Liver (tissue), 9 donors: Measurements from ENCODE around the gene FBXO28. TPM values are rescaled to one million over a fixed set of nuclear protein-coding genes. Genes with fewer than 3 reads are reported as not detected.

Source experiments
- DNase-seq: peaks from one replicate; pipeline ENCODE4 v3.0.0-alpha.2; 2017; ENCODE audit warnings: low spot score
- H3K27ac ChIP-seq, 2 donors: one replicate each; pipeline ENCODE4 v1.7.0; 2013; ENCODE audit warnings: inconsistent platforms in 2 of 2, low read length in 2 of 2, control low read depth in 1 of 2, low read depth in 1 of 2, mild to moderate bottlenecking in 1 of 2
- H3K27me3 ChIP-seq, 4 donors: one replicate each; pipeline versions ENCODE4 v1.6.1 to v1.7.0; 2013; ENCODE audit warnings: low read length in 3 of 4, inconsistent platforms in 1 of 4, mild to moderate bottlenecking in 1 of 4, moderate library complexity in 1 of 4; ENCODE audit not compliant: control insufficient read depth in 4 of 4, insufficient read depth in 4 of 4
- H3K36me3 ChIP-seq, 4 donors: one replicate each; pipeline versions ENCODE4 v1.6.1 to v1.7.0; 2013; ENCODE audit warnings: low read length in 3 of 4, mild to moderate bottlenecking in 3 of 4, low read depth in 1 of 4, moderate library complexity in 1 of 4; ENCODE audit not compliant: control insufficient read depth in 4 of 4, insufficient read depth in 3 of 4
- H3K4me1 ChIP-seq, 4 donors: one replicate each; pipeline versions ENCODE4 v1.6.1 to v1.7.0; 2013; ENCODE audit warnings: low read length in 3 of 4, mild to moderate bottlenecking in 3 of 4, moderate library complexity in 1 of 4; ENCODE audit not compliant: control insufficient read depth in 4 of 4, insufficient read depth in 4 of 4
- H3K4me3 ChIP-seq, 3 donors: one replicate each; pipeline versions ENCODE4 v1.6.1 to v1.7.0; 2013; ENCODE audit warnings: low read length in 3 of 3, control low read depth in 1 of 3, low read depth in 1 of 3, mild to moderate bottlenecking in 1 of 3
- H3K9ac ChIP-seq, 2 donors: one replicate each; pipeline ENCODE4 v1.7.0; 2013; ENCODE audit warnings: low read length in 2 of 2, mild to moderate bottlenecking in 2 of 2, moderate library complexity in 2 of 2, control low read depth in 1 of 2, low read depth in 1 of 2
- H3K9me3 ChIP-seq, 4 donors: one replicate each; pipeline versions ENCODE4 v1.6.1 to v1.7.0; 2013; ENCODE audit warnings: low read length in 3 of 4; ENCODE audit not compliant: control insufficient read depth in 4 of 4
- EGR1 ChIP-seq, 2 donors: IDR thresholded peaks; 2 replicates each; pipeline ENCODE4 v1.6.1; 2016 to 2018; ENCODE audit warnings: antibody characterized with exemption in 2 of 2, low read depth in 2 of 2
- FOXA1 ChIP-seq: IDR thresholded peaks from 2 replicates; pipeline ENCODE4 v1.6.1; 2016; ENCODE audit warnings: antibody characterized with exemption
- FOXA2 ChIP-seq: IDR thresholded peaks from 2 replicates; pipeline ENCODE4 v1.6.1; 2016; ENCODE audit warnings: antibody characterized with exemption
- GABPA ChIP-seq, 2 donors: IDR thresholded peaks in 1 of 2; conservative IDR thresholded peaks in 1 of 2; 2 replicates each; pipeline ENCODE4 v1.6.1; 2016; ENCODE audit warnings: antibody characterized with exemption in 2 of 2, mild to moderate bottlenecking in 1 of 2, moderate library complexity in 1 of 2
- HNF4A ChIP-seq, 2 donors: conservative IDR thresholded peaks; 2 replicates each; pipeline ENCODE4 v1.6.1; 2016; ENCODE audit warnings: antibody characterized with exemption in 2 of 2, mild to moderate bottlenecking in 2 of 2
- HNF4G ChIP-seq: IDR thresholded peaks from 2 replicates; pipeline ENCODE4 v1.6.1; 2016; ENCODE audit warnings: antibody characterized with exemption
- JUND ChIP-seq, 2 donors: IDR thresholded peaks; 2 replicates each; pipeline ENCODE4 v1.6.1; 2016; ENCODE audit warnings: antibody characterized with exemption in 2 of 2
- NR2F2 ChIP-seq: IDR thresholded peaks from 2 replicates; pipeline ENCODE4 v1.6.1; 2016; ENCODE audit warnings: antibody characterized with exemption
- RAD21 ChIP-seq, 2 donors: IDR thresholded peaks; 2 replicates each; pipeline ENCODE4 v1.6.1; 2016; ENCODE audit warnings: antibody characterized with exemption in 2 of 2, mild to moderate bottlenecking in 2 of 2
- RXRA ChIP-seq, 2 donors: IDR thresholded peaks; 2 replicates each; pipeline ENCODE4 v1.6.1; 2017 to 2018; ENCODE audit warnings: antibody characterized with exemption in 2 of 2, mild to moderate bottlenecking in 1 of 2
- SP1 ChIP-seq: IDR thresholded peaks from 2 replicates; pipeline ENCODE4 v1.6.1; 2018; ENCODE audit warnings: antibody characterized with exemption, mild to moderate bottlenecking
- TAF1 ChIP-seq: conservative IDR thresholded peaks from 2 replicates; pipeline ENCODE4 v1.6.1; 2016; ENCODE audit warnings: antibody characterized with exemption, mild to moderate bottlenecking
- YY1 ChIP-seq: IDR thresholded peaks from 2 replicates; pipeline ENCODE4 v1.6.1; 2016; ENCODE audit warnings: antibody characterized with exemption, mild to moderate bottlenecking
- WGBS: extraction: QIAGEN DNeasy Blood & Tissue Kit; methylation state at CpG from one replicate; pipeline ENCODE4 v1.1.7; 2013; 5-methylcytosine and 5-hydroxymethylcytosine counted together
- polyA plus RNA-seq, 2 donors: library from polyadenylated mRNA; stranded (reverse) in 1 of 2; unstranded in 1 of 2; fragments of 200-250 nt in 1 of 2; fragments of >200 nt in 1 of 2; fragmentation: Nextera tagmentation in 1 of 2; extraction: Ambion mirVana in 1 of 2; gene quantifications; one replicate each; pipeline versions ENCODE4 v1.2.1 to v1.2.3, GENCODE V29; 2013 to 2015
- total RNA-seq, 2 donors: library from RNA; depleted of rRNA; stranded (reverse); fragments of >200 nt; gene quantifications; one replicate each; pipeline ENCODE4 v1.2.3, GENCODE V29; 2014
- TF ChIP-seq, protein P1 (sequence below): IDR thresholded peaks from 2 replicates; pipeline ENCODE4 v1.6.1; 2016; ENCODE audit warnings: antibody characterized with exemption, mild to moderate bottlenecking
- TF ChIP-seq, protein P2 (sequence below): IDR thresholded peaks from 2 replicates; pipeline ENCODE4 v1.6.1; 2016; ENCODE audit warnings: antibody characterized with exemption
- TF ChIP-seq, protein P3 (sequence below): IDR thresholded peaks from 2 replicates; pipeline ENCODE4 v1.6.1; 2016; ENCODE audit warnings: antibody characterized with exemption
- TF ChIP-seq, protein P4 (sequence below): fragments of 150-350 bp; IDR thresholded peaks from 2 replicates; pipeline ENCODE4 v1.5.1; 2017; ENCODE audit warnings: improper control_type of control experiment, low read depth, low read length; ENCODE audit not compliant: missing input control
- TF ChIP-seq, protein P5 (sequence below): IDR thresholded peaks from 2 replicates; pipeline ENCODE4 v1.6.1; 2016; ENCODE audit warnings: antibody characterized with exemption
- donor health status: healthy.
- donor health status: healthy.
- donor health status: healthy.
- donor health status: healthy.
- donor health status: healthy.

FBXO28 gene
- total and polyA plus RNA-seq, 4 donors, result 6.7 to 23.1 (median 13.1) TPM

DNA sequence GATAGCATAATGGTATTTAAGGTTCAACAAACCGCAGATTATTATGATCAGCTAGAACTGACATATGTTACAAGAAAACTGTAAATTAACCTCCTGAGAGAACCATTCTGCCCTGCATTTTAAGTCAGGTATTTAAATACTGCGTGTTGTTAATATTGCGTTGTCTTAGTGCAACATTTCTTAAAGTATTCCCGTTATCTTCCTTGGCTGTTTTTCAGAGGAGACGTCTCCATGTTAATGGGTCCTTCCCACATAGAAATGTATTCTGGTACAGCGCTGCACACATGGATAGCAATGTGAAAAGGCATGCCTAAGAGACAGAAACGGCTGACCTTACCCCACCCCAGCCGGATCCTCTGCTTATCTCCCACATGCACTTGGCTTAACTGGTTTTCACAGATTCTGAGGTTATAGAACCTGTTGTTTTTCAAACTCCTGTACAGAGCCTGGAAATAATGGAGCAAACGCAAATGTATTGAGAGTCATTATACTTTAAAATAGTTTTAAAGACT, 46.3 kb downstream of the FBXO28 start:
- Histone ChIP-seq H3K4me1 (no peaks in the 10 kb centered on the region), H3K36me3 (peaks cover 0 to 42% (median 33%) of the 10 kb centered on the region in 4 donors), H3K27me3 (no peaks in the 10 kb centered on the region), H3K9me3 (no peaks in the 10 kb centered on the region), H3K9ac (no peak overlapping the region), H3K27ac (no peak overlapping the region), H3K4me3 (no peak overlapping the region)
- 94% methylated on average over 9 of the region's 9 CpGs for WGBS
- peak; percentile 69 for DNase-seq
- TF ChIP-seq FOXA1, result no peak
- TF ChIP-seq NR2F2, result no peak
- TF ChIP-seq, protein P1, sequence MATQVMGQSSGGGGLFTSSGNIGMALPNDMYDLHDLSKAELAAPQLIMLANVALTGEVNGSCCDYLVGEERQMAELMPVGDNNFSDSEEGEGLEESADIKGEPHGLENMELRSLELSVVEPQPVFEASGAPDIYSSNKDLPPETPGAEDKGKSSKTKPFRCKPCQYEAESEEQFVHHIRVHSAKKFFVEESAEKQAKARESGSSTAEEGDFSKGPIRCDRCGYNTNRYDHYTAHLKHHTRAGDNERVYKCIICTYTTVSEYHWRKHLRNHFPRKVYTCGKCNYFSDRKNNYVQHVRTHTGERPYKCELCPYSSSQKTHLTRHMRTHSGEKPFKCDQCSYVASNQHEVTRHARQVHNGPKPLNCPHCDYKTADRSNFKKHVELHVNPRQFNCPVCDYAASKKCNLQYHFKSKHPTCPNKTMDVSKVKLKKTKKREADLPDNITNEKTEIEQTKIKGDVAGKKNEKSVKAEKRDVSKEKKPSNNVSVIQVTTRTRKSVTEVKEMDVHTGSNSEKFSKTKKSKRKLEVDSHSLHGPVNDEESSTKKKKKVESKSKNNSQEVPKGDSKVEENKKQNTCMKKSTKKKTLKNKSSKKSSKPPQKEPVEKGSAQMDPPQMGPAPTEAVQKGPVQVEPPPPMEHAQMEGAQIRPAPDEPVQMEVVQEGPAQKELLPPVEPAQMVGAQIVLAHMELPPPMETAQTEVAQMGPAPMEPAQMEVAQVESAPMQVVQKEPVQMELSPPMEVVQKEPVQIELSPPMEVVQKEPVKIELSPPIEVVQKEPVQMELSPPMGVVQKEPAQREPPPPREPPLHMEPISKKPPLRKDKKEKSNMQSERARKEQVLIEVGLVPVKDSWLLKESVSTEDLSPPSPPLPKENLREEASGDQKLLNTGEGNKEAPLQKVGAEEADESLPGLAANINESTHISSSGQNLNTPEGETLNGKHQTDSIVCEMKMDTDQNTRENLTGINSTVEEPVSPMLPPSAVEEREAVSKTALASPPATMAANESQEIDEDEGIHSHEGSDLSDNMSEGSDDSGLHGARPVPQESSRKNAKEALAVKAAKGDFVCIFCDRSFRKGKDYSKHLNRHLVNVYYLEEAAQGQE, result no peak
- TF ChIP-seq, protein P2, sequence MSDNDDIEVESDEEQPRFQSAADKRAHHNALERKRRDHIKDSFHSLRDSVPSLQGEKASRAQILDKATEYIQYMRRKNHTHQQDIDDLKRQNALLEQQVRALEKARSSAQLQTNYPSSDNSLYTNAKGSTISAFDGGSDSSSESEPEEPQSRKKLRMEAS, result no peak
- TF ChIP-seq, protein P3, sequence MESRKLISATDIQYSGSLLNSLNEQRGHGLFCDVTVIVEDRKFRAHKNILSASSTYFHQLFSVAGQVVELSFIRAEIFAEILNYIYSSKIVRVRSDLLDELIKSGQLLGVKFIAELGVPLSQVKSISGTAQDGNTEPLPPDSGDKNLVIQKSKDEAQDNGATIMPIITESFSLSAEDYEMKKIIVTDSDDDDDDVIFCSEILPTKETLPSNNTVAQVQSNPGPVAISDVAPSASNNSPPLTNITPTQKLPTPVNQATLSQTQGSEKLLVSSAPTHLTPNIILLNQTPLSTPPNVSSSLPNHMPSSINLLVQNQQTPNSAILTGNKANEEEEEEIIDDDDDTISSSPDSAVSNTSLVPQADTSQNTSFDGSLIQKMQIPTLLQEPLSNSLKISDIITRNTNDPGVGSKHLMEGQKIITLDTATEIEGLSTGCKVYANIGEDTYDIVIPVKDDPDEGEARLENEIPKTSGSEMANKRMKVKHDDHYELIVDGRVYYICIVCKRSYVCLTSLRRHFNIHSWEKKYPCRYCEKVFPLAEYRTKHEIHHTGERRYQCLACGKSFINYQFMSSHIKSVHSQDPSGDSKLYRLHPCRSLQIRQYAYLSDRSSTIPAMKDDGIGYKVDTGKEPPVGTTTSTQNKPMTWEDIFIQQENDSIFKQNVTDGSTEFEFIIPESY, result no peak
- TF ChIP-seq, protein P4, sequence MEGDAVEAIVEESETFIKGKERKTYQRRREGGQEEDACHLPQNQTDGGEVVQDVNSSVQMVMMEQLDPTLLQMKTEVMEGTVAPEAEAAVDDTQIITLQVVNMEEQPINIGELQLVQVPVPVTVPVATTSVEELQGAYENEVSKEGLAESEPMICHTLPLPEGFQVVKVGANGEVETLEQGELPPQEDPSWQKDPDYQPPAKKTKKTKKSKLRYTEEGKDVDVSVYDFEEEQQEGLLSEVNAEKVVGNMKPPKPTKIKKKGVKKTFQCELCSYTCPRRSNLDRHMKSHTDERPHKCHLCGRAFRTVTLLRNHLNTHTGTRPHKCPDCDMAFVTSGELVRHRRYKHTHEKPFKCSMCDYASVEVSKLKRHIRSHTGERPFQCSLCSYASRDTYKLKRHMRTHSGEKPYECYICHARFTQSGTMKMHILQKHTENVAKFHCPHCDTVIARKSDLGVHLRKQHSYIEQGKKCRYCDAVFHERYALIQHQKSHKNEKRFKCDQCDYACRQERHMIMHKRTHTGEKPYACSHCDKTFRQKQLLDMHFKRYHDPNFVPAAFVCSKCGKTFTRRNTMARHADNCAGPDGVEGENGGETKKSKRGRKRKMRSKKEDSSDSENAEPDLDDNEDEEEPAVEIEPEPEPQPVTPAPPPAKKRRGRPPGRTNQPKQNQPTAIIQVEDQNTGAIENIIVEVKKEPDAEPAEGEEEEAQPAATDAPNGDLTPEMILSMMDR, result no peak
- TF ChIP-seq JUND (IDR thresholded peaks at IDR 0.05), result no peak
- no peak for TF ChIP-seq FOXA2
- no peak for TF ChIP-seq RAD21 (IDR thresholded peaks at IDR 0.05)
- TF ChIP-seq, protein P5, sequence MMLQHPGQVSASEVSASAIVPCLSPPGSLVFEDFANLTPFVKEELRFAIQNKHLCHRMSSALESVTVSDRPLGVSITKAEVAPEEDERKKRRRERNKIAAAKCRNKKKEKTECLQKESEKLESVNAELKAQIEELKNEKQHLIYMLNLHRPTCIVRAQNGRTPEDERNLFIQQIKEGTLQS, result no peak
- no peak for TF ChIP-seq YY1
- no peak for TF ChIP-seq RXRA (IDR thresholded peaks at IDR 0.05)

DNA sequence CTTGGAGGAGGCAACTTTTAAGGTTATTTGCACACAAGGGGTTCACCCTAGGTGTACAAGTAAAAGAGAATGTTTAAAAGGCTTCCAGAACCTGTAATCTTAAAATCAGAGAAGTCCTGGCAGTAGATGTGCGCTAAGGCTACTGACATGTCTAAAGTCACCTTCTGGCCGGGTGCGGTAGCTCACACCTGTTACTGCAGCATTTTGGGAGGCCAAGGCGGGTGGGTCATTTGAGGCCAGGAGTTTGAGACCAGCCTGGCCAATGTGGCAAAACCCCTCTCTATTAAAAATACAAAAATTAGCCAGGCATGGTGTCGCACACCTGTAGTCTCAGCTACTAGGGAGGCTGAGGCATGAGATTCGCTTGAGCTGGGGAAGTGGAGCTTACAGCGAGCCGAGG, 48.9 kb downstream of the FBXO28 start:
- H3K9me3 ChIP-seq, result no peaks in the 10 kb centered on the region
- DNase-seq, result no peak
- H3K9ac ChIP-seq, result no peak overlapping the region
- H3K27ac ChIP-seq, result no peak overlapping the region
- H3K36me3 ChIP-seq, result peaks cover 0 to 26% (median 21%) of the 10 kb centered on the region in 4 donors
- H3K4me3 ChIP-seq, result no peak overlapping the region
- H3K4me1 ChIP-seq, result no peaks in the 10 kb centered on the region
- H3K27me3 ChIP-seq, result no peaks in the 10 kb centered on the region
- WGBS, result 97% methylated on average over 8 of the region's 8 CpGs
- no peak for TF ChIP-seq EGR1 (IDR thresholded peaks at IDR 0.05; ENCODE audit: low read depth in 2 of 2)
- no peak for TF ChIP-seq RAD21 (IDR thresholded peaks at IDR 0.05)
- TF ChIP-seq, protein P2, result no peak
- TF ChIP-seq NR2F2, result no peak
- TF ChIP-seq SP1, result no peak
- TF ChIP-seq, protein P5, result no peak
- TF ChIP-seq FOXA1, result no peak
- no peak for TF ChIP-seq HNF4A (conservative IDR thresholded peaks at IDR 0.05)
- no peak for TF ChIP-seq RXRA (IDR thresholded peaks at IDR 0.05)
- TF ChIP-seq TAF1, result no peak
- no peak for TF ChIP-seq JUND (IDR thresholded peaks at IDR 0.05)
- no peak for TF ChIP-seq HNF4G
- TF ChIP-seq FOXA2, result no peak
- TF ChIP-seq GABPA (IDR thresholded peaks at IDR 0.05 in 1 of 2, conservative IDR thresholded peaks at IDR 0.05 in 1 of 2), result no peak
- TF ChIP-seq, protein P1, result no peak
